GM15510 (cell line): Measurements from ENCODE around the gene ESPL1.

Experiments
- POLR2A ChIP-seq: IDR thresholded peaks from 3 replicates; pipeline ENCODE4 v1.6.1; 2011; ENCODE audit warnings: borderline replicate concordance; ENCODE audit not compliant: insufficient read length; ENCODE audit errors: extremely low read depth

Gene ESPL1

GRCh38 chr12:53276511-53276910, 8.4 kb downstream of the ESPL1 start:
- no peak for TF ChIP-seq POLR2A

- TF ChIP-seq POLR2A, result no peak
Observed at GRCh38 chr12:53277981-53278380, 9.9 kb downstream of the ESPL1 start.

GRCh38 chr12:53279283-53279869, 11.3 kb downstream of the ESPL1 start:
- TF ChIP-seq POLR2A, result no peak

- TF ChIP-seq POLR2A, result no peak
Observed at GRCh38 chr12:53279888-53280498, 11.9 kb downstream of the ESPL1 start.

GRCh38 chr12:53286448-53286847, 18.3 kb downstream of the ESPL1 start:
- no peak for TF ChIP-seq POLR2A

GRCh38 chr12:53287741-53288216, 19.7 kb downstream of the ESPL1 start:
- TF ChIP-seq POLR2A, result no peak

GRCh38 chr12:53288322-53288721, 20.2 kb downstream of the ESPL1 start:
- no peak for TF ChIP-seq POLR2A

GRCh38 chr12:53289891-53290290, 21.8 kb downstream of the ESPL1 start:
- TF ChIP-seq POLR2A, result no peak

- no peak for TF ChIP-seq POLR2A
Observed at GRCh38 chr12:53290661-53291060, 22.6 kb downstream of the ESPL1 start.

GRCh38 chr12:53292426-53292825, 24.3 kb downstream of the ESPL1 start:
- TF ChIP-seq POLR2A, result no peak

GRCh38 chr12:53295070-53295890, 27.2 kb downstream of the ESPL1 start, which contains the start of gene PFDN5:
Gene PFDN5, plus strand, starts transcription at chr12:53295542. Its CDS starts 26 bp downstream, at chr12:53295568.
- peak; percentile 81 for TF ChIP-seq POLR2A

- no peak for TF ChIP-seq POLR2A
Observed at GRCh38 chr12:53295891-53296219, 27.8 kb downstream of the ESPL1 start.

- TF ChIP-seq POLR2A, result no peak
Observed at GRCh38 chr12:53298164-53298563, 30.1 kb downstream of the ESPL1 start.

GRCh38 chr12:53299101-53299453, 31.0 kb downstream of the ESPL1 start:
- TF ChIP-seq POLR2A, result no peak

- peak; percentile 83 for TF ChIP-seq POLR2A
Observed at GRCh38 chr12:53299454-53300180, 31.5 kb downstream of the ESPL1 start, which contains the start of gene MYG1. Gene MYG1, plus strand, starts transcription at chr12:53299695. Its CDS starts 43 bp downstream, at chr12:53299738.

- TF ChIP-seq POLR2A, result no peak
Observed at GRCh38 chr12:53300187-53300586, 32.1 kb downstream of the ESPL1 start.

- TF ChIP-seq POLR2A, result no peak
Observed at GRCh38 chr12:53302903-53303302, 34.8 kb downstream of the ESPL1 start.
